Measurements from ENCODE around the gene THSD4.

DNA sequence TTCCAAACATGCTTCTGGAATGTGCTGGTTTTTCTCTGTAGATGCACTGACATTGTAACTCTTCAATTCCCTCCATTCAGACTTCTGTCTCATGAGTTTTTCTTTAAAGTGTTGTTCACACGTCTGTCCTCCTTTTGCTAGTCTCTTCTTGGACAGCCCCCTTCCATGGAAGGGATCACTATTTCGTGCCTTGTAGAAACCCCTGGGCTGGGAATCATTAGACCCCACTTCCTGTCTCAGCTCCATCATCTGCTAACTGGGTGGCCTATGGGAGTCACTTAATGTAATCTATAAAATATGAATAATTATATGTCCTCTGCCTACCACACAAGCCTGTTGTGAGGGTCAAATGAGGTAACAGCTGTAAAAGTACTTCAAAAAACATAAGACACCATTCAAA lies 110.6 kb downstream of the THSD4 start:
- TF ChIP-seq, protein P1, sequence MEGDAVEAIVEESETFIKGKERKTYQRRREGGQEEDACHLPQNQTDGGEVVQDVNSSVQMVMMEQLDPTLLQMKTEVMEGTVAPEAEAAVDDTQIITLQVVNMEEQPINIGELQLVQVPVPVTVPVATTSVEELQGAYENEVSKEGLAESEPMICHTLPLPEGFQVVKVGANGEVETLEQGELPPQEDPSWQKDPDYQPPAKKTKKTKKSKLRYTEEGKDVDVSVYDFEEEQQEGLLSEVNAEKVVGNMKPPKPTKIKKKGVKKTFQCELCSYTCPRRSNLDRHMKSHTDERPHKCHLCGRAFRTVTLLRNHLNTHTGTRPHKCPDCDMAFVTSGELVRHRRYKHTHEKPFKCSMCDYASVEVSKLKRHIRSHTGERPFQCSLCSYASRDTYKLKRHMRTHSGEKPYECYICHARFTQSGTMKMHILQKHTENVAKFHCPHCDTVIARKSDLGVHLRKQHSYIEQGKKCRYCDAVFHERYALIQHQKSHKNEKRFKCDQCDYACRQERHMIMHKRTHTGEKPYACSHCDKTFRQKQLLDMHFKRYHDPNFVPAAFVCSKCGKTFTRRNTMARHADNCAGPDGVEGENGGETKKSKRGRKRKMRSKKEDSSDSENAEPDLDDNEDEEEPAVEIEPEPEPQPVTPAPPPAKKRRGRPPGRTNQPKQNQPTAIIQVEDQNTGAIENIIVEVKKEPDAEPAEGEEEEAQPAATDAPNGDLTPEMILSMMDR (conservative IDR thresholded peaks at IDR 0.05; ENCODE audit: low read depth, low read length): no peak
- TF ChIP-seq SMC3 (IDR thresholded peaks at IDR 0.05; ENCODE audit: low read depth, low read length) (no peak), MAFK (IDR thresholded peaks at IDR 0.05; ENCODE audit: low read depth, low read length) (no peak), POLR2A (IDR thresholded peaks at IDR 0.05; ENCODE audit: low read depth, low read length) (no peak), RAD21 (IDR thresholded peaks at IDR 0.05; ENCODE audit: low read length) (no peak), NFE2L2 (IDR thresholded peaks at IDR 0.05; ENCODE audit: low read depth, low read length) (no peak), BHLHE40 (IDR thresholded peaks at IDR 0.05; ENCODE audit: low read depth, low read length) (no peak), CEBPB (IDR thresholded peaks at IDR 0.05; ENCODE audit: low read depth, low read length) (no peak), RCOR1 (IDR thresholded peaks at IDR 0.05; ENCODE audit: insufficient replicate concordance, low read length) (no peak)

Data from IMR-90 (cell line).